Activated naive CD4-positive, alpha-beta T cell treated with anti-CD3 and anti-CD28 coated beads for 36 hours (primary cell): Measurements from ENCODE around the gene ADGRA3. TPM values are rescaled to one million over a fixed set of nuclear protein-coding genes. Genes with fewer than 3 reads are reported as not detected.
A peak's percentile ranks its signal among the peaks of the same experiment; 100 is the strongest.

Experiments
- CTCF ChIA-PET: fragments of 350-600 bp; sonication (Branson Sonifier 250); formaldehyde crosslinking; loops from one replicate; lab custom pipeline; 2021; ENCODE audit warnings: antibody characterized with exemption; lab: Charles Lee
- DNase-seq: peaks from one replicate; pipeline ENCODE4 v3.0.0-alpha.2; 2020
- H3K27ac Mint-ChIP-seq: one replicate; pipeline ENCODE4 v1.8.0; 2021; ENCODE audit warnings: mild to moderate bottlenecking, mixed read lengths
- H3K27me3 Mint-ChIP-seq: one replicate; pipeline ENCODE4 v1.8.0; 2021; ENCODE audit warnings: low read depth, mixed read lengths
- H3K36me3 Mint-ChIP-seq: one replicate; pipeline ENCODE4 v1.8.0; 2021; ENCODE audit warnings: low read depth, mixed read lengths
- H3K4me1 Mint-ChIP-seq: one replicate; pipeline ENCODE4 v1.8.0; 2021; ENCODE audit warnings: low read depth, mixed read lengths
- H3K4me3 Mint-ChIP-seq: one replicate; pipeline ENCODE4 v1.8.0; 2021; ENCODE audit warnings: mild to moderate bottlenecking, moderate library complexity, mixed read lengths
- H3K9me3 Mint-ChIP-seq: one replicate; pipeline ENCODE4 v1.8.0; 2021; ENCODE audit warnings: mixed read lengths
- intact Hi-C: fragments of 100-400 bp; cut with micrococcal nuclease; formaldehyde crosslinking; loops from one replicate; pipeline ENCODE4 v1.15.1; 2023
- total RNA-seq, 2 experiments: library from RNA; stranded (reverse); gene quantifications; one replicate each; pipeline ENCODE4 v1.2.3, GENCODE V29; 2021

The ADGRA3 gene
- total RNA-seq, 2 experiments from 2014 or later: 9.9 to 11.0 TPM

DNA sequence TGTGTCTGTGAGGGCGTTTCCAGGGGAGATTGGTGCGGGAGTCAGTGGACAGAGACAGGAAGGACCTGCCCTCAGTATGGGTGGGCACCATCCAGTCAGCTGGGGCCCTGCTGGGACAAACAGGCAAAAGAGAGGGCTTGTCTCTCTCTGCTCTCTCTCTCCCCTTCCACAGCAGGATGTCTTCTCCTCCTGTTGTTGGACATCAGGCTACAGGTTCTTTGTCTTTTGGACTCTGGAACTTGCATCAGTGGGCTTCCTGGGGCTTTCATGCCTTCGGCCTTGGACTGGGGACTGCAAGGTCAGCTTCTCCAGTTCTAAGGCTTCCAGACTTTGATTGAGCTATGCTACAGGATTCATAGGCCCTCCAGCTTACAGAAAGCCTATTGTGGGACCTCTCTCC lies 59.6 kb downstream of the ADGRA3 start:
- Mint-ChIP-seq H3K27ac (no peak overlapping the region), H3K4me1 (no peaks in the 10 kb centered on the region), H3K36me3 (peaks cover 16% of the 10 kb centered on the region), H3K9me3 (no peaks in the 10 kb centered on the region), H3K27me3 (no peaks in the 10 kb centered on the region), H3K4me3 (no peak overlapping the region)
- DNase-seq: no peak
- intact Hi-C loops: no loop called here
- CTCF ChIA-PET: interaction anchor here (0.6 kb wide), 1 partner anchor 19 kb away, joined by 4 read pairs; no protein-coding TSS in a partner anchor

DNA sequence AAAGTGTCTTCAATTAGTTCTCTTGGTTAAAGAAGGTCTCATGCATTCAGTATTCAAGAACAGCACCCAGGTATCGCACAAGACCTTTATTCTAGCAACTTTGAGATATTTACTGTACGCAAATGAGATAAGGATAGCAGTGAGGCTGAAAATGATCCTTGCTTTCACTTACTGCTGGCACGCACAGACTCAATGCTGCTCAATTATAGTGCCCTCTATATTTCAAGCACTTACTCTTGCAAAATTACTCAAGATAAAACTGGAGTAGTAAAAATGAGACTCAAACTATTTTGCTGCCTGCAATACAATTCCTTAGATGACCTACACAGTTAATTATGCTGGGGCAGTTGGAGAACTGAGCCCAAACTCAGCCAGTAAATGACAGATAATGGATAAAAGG lies 60.9 kb downstream of the ADGRA3 start:
- H3K4me1 Mint-ChIP-seq: no peaks in the 10 kb centered on the region
- H3K4me3 Mint-ChIP-seq: no peak overlapping the region
- H3K9me3 Mint-ChIP-seq: no peaks in the 10 kb centered on the region
- DNase-seq: no peak
- H3K36me3 Mint-ChIP-seq: peaks cover 12% of the 10 kb centered on the region
- CTCF ChIA-PET: no interaction called here
- no peaks in the 10 kb centered on the region for H3K27me3 Mint-ChIP-seq
- intact Hi-C loops: no loop called here
- no peak overlapping the region for H3K27ac Mint-ChIP-seq

GRCh38 chr4:22454216-22454838 lies 61.5 kb downstream of the ADGRA3 start:
- H3K27ac Mint-ChIP-seq: no peak overlapping the region
- no peaks in the 10 kb centered on the region for H3K9me3 Mint-ChIP-seq
- no peaks in the 10 kb centered on the region for H3K4me1 Mint-ChIP-seq
- CTCF ChIA-PET: interaction anchor here (0.6 to 1.5 kb wide), 4 partner anchors 8 to 48 kb away, joined by 3 to 8 read pairs (median 4); no protein-coding TSS in a partner anchor
- intact Hi-C loops: no loop called here
- H3K4me3 Mint-ChIP-seq: no peak overlapping the region
- peaks cover 12% of the 10 kb centered on the region for H3K36me3 Mint-ChIP-seq
- H3K27me3 Mint-ChIP-seq: no peaks in the 10 kb centered on the region
- no peak for DNase-seq

GRCh38 chr4:22444813-22445212 lies 71.1 kb downstream of the ADGRA3 start:
- CTCF ChIA-PET: interaction anchor here (0.8 to 1.7 kb wide), 4 partner anchors 9 to 70 kb away, joined by 3 to 4 read pairs (median 4); no protein-coding TSS in a partner anchor
- H3K36me3 Mint-ChIP-seq: peaks cover 27% of the 10 kb centered on the region
- intact Hi-C loops: loop anchor here (1.0 to 10.0 kb wide), 6 partner anchors 38 to 224 kb away; no protein-coding TSS in a partner anchor
- H3K27me3 Mint-ChIP-seq: no peaks in the 10 kb centered on the region
- peaks cover 40% of the 10 kb centered on the region for H3K4me1 Mint-ChIP-seq
- peak overlapping the region; percentile 93 for H3K27ac Mint-ChIP-seq
- H3K4me3 Mint-ChIP-seq: peak overlapping the region; percentile 10
- H3K9me3 Mint-ChIP-seq: no peaks in the 10 kb centered on the region
- DNase-seq: peak; percentile 9

DNA sequence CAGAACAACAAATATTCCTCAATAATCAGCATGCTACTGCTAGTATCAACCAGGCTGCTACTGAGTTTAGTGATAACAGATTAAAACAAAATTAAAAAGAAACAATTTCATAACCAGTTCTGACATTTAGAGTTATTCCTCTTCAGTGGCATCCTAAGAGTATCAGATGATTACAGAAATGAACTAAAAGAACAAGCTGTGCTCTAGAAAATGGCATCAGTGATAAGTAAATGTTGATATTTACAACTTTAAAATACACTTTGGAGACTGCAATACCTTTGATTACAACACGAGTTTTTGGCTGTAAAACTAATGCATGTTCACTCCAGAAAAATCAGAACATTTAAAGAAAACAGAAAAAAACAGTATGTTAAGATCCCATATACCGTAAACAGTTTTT lies 72.9 kb downstream of the ADGRA3 start:
- intact Hi-C loops: loop anchor here (10.0 kb wide), 1 partner anchor 132 kb away; no protein-coding TSS in a partner anchor
- Mint-ChIP-seq H3K27ac (no peak overlapping the region), H3K27me3 (no peaks in the 10 kb centered on the region), H3K4me1 (peaks cover 35% of the 10 kb centered on the region), H3K4me3 (no peak overlapping the region), H3K9me3 (no peaks in the 10 kb centered on the region), H3K36me3 (peaks cover 26% of the 10 kb centered on the region)
- CTCF ChIA-PET: no interaction called here
- DNase-seq: no peak

GRCh38 chr4:22440999-22441398 lies 74.9 kb downstream of the ADGRA3 start:
- CTCF ChIA-PET: no interaction called here
- Mint-ChIP-seq H3K27me3 (no peaks in the 10 kb centered on the region), H3K4me3 (no peak overlapping the region), H3K9me3 (no peaks in the 10 kb centered on the region), H3K27ac (no peak overlapping the region), H3K4me1 (peaks cover 34% of the 10 kb centered on the region), H3K36me3 (peaks cover 28% of the 10 kb centered on the region)
- intact Hi-C loops: loop anchor here (10.0 kb wide), 1 partner anchor 134 kb away; no protein-coding TSS in a partner anchor
- DNase-seq: no peak

DNA sequence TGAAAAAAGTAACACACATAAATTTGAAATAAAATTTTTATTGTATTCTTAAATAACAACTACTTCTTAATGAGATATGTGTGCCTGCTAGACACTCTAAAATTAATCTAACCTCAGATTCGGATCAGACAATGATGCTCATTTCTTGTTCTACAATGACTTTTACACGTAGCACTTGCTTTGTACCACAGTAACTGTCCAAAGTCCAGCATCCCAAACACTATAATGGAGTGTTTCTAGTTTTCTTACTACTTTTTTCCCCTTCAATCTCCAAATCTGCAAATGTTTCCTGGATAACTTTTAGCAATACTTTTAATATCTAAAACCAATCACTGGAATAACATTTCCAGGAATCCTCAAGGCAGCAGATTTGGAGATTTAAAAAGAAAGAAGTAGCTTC lies 75.9 kb downstream of the ADGRA3 start:
- no peak for DNase-seq
- CTCF ChIA-PET: no interaction called here
- Mint-ChIP-seq H3K4me1 (peaks cover 26% of the 10 kb centered on the region), H3K36me3 (peaks cover 36% of the 10 kb centered on the region), H3K4me3 (no peak overlapping the region), H3K27ac (no peak overlapping the region), H3K27me3 (no peaks in the 10 kb centered on the region), H3K9me3 (no peaks in the 10 kb centered on the region)
- intact Hi-C loops: loop anchor here (10.0 kb wide), 1 partner anchor 135 kb away; no protein-coding TSS in a partner anchor

DNA sequence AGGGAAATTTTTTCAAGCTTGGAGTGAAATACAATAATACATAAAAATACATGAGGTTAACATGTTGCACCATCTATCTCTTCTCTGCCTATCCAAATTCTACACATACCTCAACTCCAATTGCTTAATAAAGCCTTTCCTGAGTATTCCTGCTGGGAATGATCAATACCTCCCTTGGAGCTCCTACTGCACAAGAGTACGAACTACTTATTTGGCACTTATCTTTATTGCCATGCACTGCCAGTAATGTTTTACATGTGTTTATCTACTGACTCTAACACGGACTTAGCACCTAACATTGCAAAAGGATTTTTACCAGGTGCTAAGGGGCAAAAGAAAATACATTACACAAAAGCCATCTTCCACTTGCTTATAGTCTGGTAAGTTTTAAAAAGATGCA lies 80.2 kb downstream of the ADGRA3 start:
- no peaks in the 10 kb centered on the region for H3K27me3 Mint-ChIP-seq
- intact Hi-C loops: loop anchor here (2.0 kb wide), 1 partner anchor 25 kb away; no protein-coding TSS in a partner anchor
- no peaks in the 10 kb centered on the region for H3K9me3 Mint-ChIP-seq
- CTCF ChIA-PET: interaction anchor here (1.2 kb wide), 1 partner anchor 11 kb away, joined by 5 read pairs; no protein-coding TSS in a partner anchor
- peaks cover 33% of the 10 kb centered on the region for H3K36me3 Mint-ChIP-seq
- no peak for DNase-seq
- peaks cover 4% of the 10 kb centered on the region for H3K4me1 Mint-ChIP-seq
- no peak overlapping the region for H3K27ac Mint-ChIP-seq
- no peak overlapping the region for H3K4me3 Mint-ChIP-seq

DNA sequence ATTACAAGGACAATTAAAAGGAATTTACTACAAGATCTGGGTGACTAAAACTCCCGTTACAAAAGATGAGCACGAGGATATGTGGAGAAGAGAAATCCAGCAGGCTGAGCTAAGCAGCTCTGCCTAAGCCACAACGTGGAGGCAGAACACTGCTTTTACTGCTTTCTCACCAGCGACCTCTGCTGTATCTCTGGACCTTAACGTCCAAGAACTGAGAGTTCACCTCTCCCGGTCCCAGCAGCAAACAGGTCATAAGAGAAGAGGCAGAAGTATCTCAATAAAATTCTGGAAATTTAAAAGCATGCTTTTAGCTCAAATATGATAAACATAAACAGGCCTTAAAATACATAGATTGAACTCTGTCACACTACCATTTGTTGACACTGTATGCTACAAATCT lies 81.0 kb downstream of the ADGRA3 start:
- H3K27ac Mint-ChIP-seq: no peak overlapping the region
- intact Hi-C loops: loop anchor here (2.0 kb wide), 1 partner anchor 24 kb away; no protein-coding TSS in a partner anchor
- peaks cover 4% of the 10 kb centered on the region for H3K4me1 Mint-ChIP-seq
- H3K27me3 Mint-ChIP-seq: no peaks in the 10 kb centered on the region
- DNase-seq: peak; percentile 39
- peaks cover 39% of the 10 kb centered on the region for H3K36me3 Mint-ChIP-seq
- H3K4me3 Mint-ChIP-seq: no peak overlapping the region
- H3K9me3 Mint-ChIP-seq: no peaks in the 10 kb centered on the region
- CTCF ChIA-PET: interaction anchor here (0.6 to 1.2 kb wide), 2 partner anchors 11 to 25 kb away, joined by 5 read pairs; no protein-coding TSS in a partner anchor

GRCh38 chr4:22430626-22431025 lies 85.2 kb downstream of the ADGRA3 start:
- Mint-ChIP-seq H3K27ac (no peak overlapping the region), H3K4me1 (no peaks in the 10 kb centered on the region), H3K4me3 (no peak overlapping the region), H3K9me3 (no peaks in the 10 kb centered on the region), H3K36me3 (peaks cover 31% of the 10 kb centered on the region), H3K27me3 (no peaks in the 10 kb centered on the region)
- intact Hi-C loops: no loop called here
- DNase-seq: no peak
- CTCF ChIA-PET: no interaction called here

- Mint-ChIP-seq H3K4me1 (no peaks in the 10 kb centered on the region), H3K4me3 (no peak overlapping the region), H3K9me3 (no peaks in the 10 kb centered on the region), H3K36me3 (peaks cover 27% of the 10 kb centered on the region), H3K27ac (no peak overlapping the region), H3K27me3 (no peaks in the 10 kb centered on the region)
- DNase-seq: no peak
- CTCF ChIA-PET: no interaction called here
- intact Hi-C loops: no loop called here
Measured at GRCh38 chr4:22428441-22428840, 87.4 kb downstream of the ADGRA3 start.

DNA sequence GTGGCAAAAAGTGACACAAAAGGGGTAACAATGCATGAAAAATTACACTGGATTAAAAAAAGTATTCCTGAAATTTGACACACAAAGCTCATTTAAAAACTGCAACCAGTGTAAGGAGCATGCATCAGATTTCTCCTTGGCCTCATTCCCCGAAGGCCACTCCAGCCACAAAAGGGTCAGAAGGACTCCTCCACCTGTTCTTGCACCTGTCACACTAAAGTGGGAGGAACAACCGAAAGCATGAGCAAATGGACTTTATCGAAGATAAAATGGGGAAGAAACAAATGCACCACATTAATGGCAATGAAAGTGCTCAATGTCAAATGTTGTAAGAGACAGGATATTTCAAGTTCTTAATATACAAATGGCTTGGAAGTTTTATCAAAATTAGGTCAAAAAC lies 88.2 kb downstream of the ADGRA3 start:
- Mint-ChIP-seq H3K27me3 (no peaks in the 10 kb centered on the region), H3K4me3 (no peak overlapping the region), H3K4me1 (no peaks in the 10 kb centered on the region), H3K36me3 (peaks cover 24% of the 10 kb centered on the region), H3K9me3 (no peaks in the 10 kb centered on the region), H3K27ac (no peak overlapping the region)
- CTCF ChIA-PET: interaction anchor here (0.6 to 0.8 kb wide), 2 partner anchors 114 to 1065 kb away, joined by 4 to 6 read pairs; no protein-coding TSS in a partner anchor
- intact Hi-C loops: no loop called here
- DNase-seq: no peak

GRCh38 chr4:22420291-22420690 lies 95.6 kb downstream of the ADGRA3 start:
- Mint-ChIP-seq H3K4me3 (no peak overlapping the region), H3K27ac (no peak overlapping the region), H3K4me1 (peaks cover 10% of the 10 kb centered on the region), H3K9me3 (no peaks in the 10 kb centered on the region), H3K36me3 (peaks cover 29% of the 10 kb centered on the region), H3K27me3 (no peaks in the 10 kb centered on the region)
- DNase-seq: no peak
- intact Hi-C loops: no loop called here
- CTCF ChIA-PET: interaction anchor here (1.1 kb wide), 1 partner anchor 12 kb away, joined by 3 read pairs; no protein-coding TSS in a partner anchor
